IPS-NIHi11 (cell line): Measurements from ENCODE around the gene ARHGEF3.

ENCODE experiments used
- DNase-seq: peaks from one replicate; pipeline ENCODE4 v3.0.0; 2012; ENCODE audit warnings: mixed read lengths, low spot score

Gene ARHGEF3

GRCh38 chr3:56801662-56802377, at the start of gene ARHGEF3:
Gene ARHGEF3 (minus strand): TSS chr3:56801949. CDS start chr3:56801798, 151 bp downstream.
- peak; percentile 93 for DNase-seq

GRCh38 chr3:56849698-56850097, 47.9 kb upstream of the ARHGEF3 start:
- no peak for DNase-seq

GRCh38 chr3:56845505-56845904, 43.8 kb upstream of the ARHGEF3 start:
- DNase-seq = no peak

GRCh38 chr3:56844536-56844935, 42.8 kb upstream of the ARHGEF3 start:
- DNase-seq = no peak

GRCh38 chr3:56839784-56840715, 38.3 kb upstream of the ARHGEF3 start:
- DNase-seq = no peak

GRCh38 chr3:56838448-56838847, 36.7 kb upstream of the ARHGEF3 start:
- no peak for DNase-seq

- no peak for DNase-seq
Observed at GRCh38 chr3:56837196-56837955, 35.6 kb upstream of the ARHGEF3 start.

- no peak for DNase-seq
Observed at GRCh38 chr3:56836276-56837163, 34.8 kb upstream of the ARHGEF3 start.

GRCh38 chr3:56835650-56836227, 34.0 kb upstream of the ARHGEF3 start:
- no peak for DNase-seq

GRCh38 chr3:56833536-56833935, 31.8 kb upstream of the ARHGEF3 start:
- DNase-seq = no peak

GRCh38 chr3:56833022-56833421, 31.3 kb upstream of the ARHGEF3 start:
- DNase-seq = no peak

GRCh38 chr3:56831572-56831971, 29.8 kb upstream of the ARHGEF3 start:
- DNase-seq = no peak

GRCh38 chr3:56830884-56831283, 29.1 kb upstream of the ARHGEF3 start:
- DNase-seq = no peak

GRCh38 chr3:56829533-56829932, 27.8 kb upstream of the ARHGEF3 start:
- no peak for DNase-seq

- DNase-seq = no peak
Observed at GRCh38 chr3:56826831-56827722, 25.3 kb upstream of the ARHGEF3 start.

GRCh38 chr3:56825567-56826438, 24.1 kb upstream of the ARHGEF3 start:
- DNase-seq = no peak

GRCh38 chr3:56823984-56824703, 22.4 kb upstream of the ARHGEF3 start:
- DNase-seq = no peak

GRCh38 chr3:56823421-56823926, 21.7 kb upstream of the ARHGEF3 start:
- no peak for DNase-seq
